GM19467 (cell line): ENCODE measurements around the gene ARHGAP30.

Experiments
- ATAC-seq: cut with Tn5 transposase; IDR thresholded peaks from one replicate; pipeline ENCODE4 v1.9.1; 2021; ENCODE audit warnings: mild to moderate bottlenecking, moderate library complexity; ENCODE audit not compliant: unreplicated experiment

ARHGAP30 gene

DNA sequence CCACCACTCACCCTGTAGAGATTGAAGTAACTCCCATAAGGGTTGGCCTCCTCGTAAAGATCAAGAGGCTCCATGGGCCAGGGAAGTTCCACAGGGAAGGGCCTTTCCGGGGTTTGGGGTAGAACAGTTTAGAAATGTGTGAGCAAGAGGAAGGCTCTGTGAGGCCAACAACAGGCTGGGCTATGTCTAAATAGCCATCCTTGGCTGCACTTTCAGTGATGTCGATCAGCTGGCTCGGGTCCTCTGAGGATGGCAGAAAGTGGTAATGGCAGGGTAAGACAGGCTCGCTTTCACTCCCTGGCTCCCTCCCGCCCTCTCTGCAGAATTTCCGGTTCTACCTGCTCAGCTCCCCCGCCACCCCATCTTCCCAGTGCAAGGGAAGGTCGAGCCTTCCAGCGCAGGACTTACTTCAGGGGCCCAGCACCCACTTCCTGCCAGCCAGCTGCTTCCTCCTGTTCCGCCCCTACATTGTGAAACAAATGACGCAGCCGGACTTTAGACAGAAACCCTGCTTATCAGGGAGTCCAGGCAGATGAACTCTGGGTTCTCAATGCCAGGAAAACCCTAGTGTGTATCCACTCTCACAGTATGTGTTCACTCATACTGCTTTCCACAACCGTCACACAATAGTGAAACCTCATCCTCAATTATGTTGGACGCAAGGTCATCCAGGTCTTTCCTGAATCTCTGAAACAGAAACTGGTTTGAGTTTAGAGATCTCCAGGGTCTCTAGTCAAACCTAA is 56.0 kb downstream of the ARHGAP30 start:
- ATAC-seq: peak; percentile 81

DNA sequence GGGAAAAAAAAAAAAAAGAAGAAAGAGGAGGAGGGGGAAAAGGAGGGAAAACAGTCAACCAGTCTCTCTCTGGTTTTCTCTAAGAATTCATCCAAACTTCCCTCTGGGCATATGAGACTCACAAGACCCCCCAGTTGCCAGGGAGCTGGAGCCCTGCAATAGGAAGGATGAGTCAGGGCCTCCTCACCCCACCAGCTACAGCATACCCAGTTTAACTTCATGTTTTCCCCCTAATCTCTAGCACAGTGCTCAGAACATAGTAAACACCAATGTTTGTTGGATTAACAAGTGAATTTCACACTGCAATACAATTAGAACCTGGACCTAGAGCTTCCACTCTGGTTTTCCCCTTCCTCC is 56.6 kb downstream of the ARHGAP30 start:
- ATAC-seq: peak; percentile 21

DNA sequence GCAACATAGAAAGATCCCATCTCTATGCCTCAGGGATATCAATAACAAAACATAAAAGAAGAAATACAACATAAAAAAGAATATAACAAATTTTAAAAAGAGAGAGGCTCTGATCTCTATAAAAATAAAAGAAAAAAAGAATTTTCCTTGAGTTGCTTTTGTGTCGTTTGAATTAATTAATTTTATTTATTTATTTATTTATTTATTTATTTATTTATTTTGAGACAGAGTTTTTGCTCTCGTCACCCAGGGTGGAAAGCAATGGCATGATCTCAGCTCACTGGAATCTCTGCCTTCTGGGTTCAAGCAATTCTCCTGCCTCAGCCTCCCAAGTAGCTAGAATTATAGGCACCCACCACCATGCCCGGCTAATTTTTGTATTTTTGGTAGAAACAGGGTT is 57.3 kb downstream of the ARHGAP30 start:
- ATAC-seq: no peak

DNA sequence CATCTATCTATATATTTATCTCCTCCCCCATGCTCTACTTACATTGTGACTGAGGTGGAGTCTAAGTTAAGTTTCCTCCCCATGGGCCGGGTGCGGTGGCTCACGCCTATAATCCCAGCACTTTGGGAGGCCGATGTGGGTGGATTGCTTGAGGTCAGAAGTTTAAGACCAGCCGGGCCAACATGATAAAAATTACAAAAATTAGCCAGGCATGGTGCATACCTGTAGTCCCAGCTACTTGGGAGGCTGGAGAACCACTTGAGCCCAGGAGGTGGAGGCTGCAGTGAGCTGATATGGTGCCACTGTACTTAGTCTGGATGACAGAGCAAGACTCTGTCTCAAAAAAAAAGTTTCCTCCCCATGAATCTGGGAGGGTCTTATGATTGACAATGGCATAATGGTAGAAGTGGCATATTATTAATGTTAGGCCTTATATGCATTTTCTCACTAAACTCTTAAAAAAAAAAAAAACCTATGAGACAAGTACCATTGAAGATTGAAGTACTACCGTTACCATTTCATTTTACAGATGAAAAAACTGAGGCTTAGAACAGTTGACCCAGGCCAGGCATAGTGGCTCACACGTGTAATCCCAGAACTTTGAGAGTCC is 60.0 kb downstream of the ARHGAP30 start:
- ATAC-seq: no peak

DNA sequence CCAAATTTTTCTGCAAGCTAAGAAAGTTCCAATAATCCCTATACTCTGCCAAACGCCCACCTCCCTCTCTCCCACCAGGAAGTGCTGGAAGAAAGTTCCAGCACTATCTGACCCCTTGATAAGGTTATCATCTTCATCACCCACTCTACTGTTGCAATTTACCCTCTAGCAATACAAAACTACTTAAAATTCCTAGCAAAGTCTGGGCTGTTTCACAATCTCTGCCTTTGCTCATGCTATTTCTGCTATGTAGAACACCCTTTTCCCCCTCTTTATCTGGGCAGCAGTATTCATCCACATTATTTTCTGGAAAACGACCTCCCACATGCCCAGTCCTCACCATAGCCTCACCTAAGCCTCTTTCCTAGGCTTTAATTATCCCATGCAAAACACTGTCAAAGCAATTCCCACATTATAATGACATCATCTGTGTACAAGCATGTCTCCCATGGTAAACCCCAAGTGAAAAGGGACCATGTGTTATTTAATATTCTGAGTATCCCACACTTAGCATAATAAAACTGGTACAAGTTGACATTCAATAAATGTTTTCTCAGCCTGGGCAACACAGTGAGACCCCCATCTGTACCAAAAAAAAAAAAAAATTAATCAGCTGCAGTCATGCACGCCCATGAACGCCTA is 60.7 kb downstream of the ARHGAP30 start:
- no peak for ATAC-seq

DNA sequence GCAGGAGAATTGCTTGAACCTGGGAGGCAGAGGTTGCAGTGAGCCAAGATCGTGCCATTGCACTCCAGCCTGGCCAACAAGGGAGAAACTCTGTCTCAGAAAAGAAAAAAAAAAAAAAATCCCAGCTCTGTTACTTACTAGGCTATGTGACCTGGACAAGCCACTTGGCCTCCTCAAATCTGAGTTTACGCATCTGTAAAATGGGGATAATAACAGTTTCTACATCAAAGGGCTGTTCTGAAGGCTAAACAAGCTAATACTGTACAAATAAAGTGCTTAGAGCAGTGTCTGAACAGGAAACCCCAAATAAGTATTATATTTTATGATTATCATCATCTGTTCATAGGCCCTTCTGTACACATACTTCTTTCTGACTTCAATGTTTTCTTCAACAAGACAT is 62.3 kb downstream of the ARHGAP30 start:
- ATAC-seq: no peak

DNA sequence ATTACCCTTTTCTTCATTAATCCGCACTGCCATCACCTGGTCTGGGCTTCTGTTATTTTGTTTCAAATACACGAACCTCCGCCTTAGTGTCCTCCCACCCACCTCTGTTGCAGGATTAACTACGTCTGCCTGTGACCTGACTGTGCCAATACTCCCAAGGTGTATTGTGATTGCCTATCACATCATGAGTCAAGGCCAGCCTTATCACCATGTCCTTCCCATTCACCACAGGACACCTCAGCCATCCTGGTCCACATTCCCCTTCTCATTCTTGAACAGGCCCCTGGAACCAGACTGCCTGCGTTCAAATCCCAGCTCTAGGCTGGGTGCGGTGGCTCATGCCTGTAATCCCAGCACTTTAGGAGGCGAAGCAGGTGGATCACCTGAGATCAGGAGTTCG is 63.1 kb downstream of the ARHGAP30 start:
- ATAC-seq: no peak

DNA sequence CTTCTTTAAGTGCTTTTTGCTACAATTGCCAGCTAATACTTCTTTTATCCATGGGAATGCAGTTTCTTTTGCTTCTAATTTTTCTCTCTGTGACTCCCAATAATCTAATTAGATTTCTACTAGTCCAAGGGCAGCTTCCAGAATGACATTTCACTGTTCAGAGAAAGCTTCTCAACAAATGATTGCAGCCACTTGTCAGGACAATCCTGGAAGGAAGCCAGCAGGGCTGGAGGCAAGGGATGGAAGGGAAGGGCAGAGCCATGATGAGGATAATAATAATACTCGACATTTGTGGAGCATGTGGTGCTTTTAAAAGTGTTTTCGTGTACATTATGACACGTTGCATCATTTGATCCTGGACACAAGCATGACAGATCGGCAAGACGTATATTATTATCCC is 68.2 kb downstream of the ARHGAP30 start:
- ATAC-seq: no peak

DNA sequence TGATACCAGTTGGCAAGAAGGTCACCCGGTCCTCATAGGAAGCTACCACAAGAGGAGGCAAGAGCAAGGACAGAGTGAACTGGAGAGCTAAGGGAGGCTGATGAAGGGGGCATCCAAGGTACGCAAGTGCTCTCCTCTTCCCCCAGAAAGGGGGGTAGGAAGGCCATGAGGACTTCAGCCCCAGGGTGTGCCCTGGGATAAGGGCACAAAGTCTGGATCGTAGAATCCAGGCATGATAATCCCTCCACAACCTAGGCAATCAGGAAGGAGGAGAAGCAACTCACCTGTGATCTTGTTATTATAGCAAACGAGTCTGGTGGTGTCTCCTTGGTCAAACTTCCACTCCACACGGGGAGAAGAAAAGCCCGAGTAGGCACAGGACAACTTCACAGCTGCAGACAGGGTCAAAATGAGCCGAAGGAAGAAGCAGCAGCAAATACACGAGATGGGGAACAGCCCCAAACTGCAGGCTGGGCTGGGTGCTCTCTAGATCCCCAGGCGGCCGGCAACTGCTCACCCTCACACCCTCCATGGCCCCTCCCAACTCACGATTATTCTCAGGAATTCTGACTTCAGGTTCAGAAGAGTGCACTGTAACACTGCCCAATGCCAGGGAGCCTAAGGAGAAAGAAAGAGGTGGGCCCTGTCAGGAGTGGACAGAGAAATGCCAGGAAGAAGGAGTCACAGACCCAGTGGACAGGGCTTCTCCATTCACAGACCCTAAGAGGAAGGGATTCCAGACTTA is 68.8 kb downstream of the ARHGAP30 start:
- no peak for ATAC-seq

DNA sequence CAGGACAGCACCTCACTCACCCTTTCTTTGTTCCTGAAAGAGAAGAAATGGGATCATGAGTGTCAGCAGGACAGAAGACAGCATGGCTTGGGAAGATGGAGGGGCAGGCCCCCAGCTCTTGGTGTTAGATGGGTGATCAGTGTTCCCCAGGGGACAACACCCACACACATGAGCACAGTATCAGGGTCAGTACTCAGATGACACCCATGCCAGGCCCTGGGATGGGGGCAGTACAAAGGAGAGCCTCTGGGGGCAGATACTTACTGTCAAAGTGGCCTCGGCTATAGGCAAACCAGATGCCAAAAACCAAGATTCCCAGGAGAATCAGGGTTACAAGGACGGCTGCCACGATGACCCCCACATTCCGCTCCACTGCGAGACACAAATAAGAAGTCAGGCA is 70.3 kb downstream of the ARHGAP30 start:
- no peak for ATAC-seq

DNA sequence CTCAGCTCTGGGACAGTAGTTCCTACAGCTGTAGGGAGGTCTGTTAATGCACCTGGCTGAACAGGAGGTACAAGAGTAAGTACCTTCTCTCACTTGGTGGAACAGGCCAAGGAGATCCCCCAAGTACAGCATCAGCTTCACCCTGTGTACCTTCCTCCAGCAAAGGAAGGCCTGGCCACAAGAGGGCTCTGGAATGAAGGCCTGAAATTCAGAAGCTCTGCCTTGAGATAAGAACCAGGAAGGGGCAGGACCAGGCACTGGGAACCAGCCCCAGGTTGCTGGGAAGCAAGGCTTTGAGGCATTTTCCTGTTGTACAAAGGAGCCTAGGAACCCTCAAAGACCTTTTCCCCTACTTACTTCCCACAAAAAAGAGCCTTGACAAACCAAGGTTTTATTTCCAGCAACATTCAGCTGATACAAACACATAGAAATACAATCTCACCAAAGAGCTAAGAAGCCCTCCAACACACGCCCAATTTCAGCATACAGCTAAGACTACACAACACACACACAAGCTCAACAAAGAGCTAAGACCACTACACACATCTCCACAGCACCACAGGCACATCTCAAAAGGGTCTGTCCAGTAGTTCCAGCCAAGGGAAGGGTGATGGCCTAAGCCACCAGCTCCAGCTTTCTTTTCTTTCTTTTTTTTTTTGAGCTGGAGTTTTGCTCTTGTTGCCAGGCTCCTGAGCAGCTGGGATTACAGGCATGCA is 72.2 kb downstream of the ARHGAP30 start:
- ATAC-seq: no peak
